ENCODE measurements around the gene C14orf132.

GRCh38 chr14:96109596-96110355 is 70.6 kb downstream of the C14orf132 start:
- TF ChIP-seq CTCF (IDR thresholded peaks at IDR 0.05) = no peak
- no peak for TF ChIP-seq POLR2A (IDR thresholded peaks at IDR 0.05)
- TF ChIP-seq POLR2AphosphoS5 (IDR thresholded peaks at IDR 0.05) = no peak
- TF ChIP-seq EP300 (IDR thresholded peaks at IDR 0.05) = no peak
